CD14-positive monocyte (primary cell): Measurements from ENCODE around the gene PEA15. TPM values are rescaled to one million over a fixed set of nuclear protein-coding genes. Genes with fewer than 3 reads are reported as not detected.

Source experiments
- DNase-seq, 3 donors: peaks; one replicate each; pipeline ENCODE4 v3.0.0-alpha.2; 2011 to 2022
- H2AFZ ChIP-seq: 2 replicates; pipeline ENCODE4 v1.6.0; 2012; ENCODE audit warnings: mild to moderate bottlenecking, low read depth, low read length, inconsistent platforms; ENCODE audit not compliant: insufficient read depth, poor library complexity, severe bottlenecking
- H3K27ac ChIP-seq, 2 donors: 1 replicate in 1 of 2; 2 replicates in 1 of 2; pipeline ENCODE4 v1.5.1; 2012 to 2013; ENCODE audit warnings: low read length in 2 of 2, control low read depth in 1 of 2, inconsistent platforms in 1 of 2, low read depth in 1 of 2, mild to moderate bottlenecking in 1 of 2
- H3K27me3 ChIP-seq, 2 donors: one replicate each; pipeline versions ENCODE4 v1.6.0 to v1.6.1; 2011 to 2013; ENCODE audit warnings: low read length in 2 of 2; ENCODE audit not compliant: control insufficient read depth in 2 of 2, insufficient read depth in 2 of 2
- H3K36me3 ChIP-seq, 2 donors: replicated peaks in 1 of 2; 1 replicate in 1 of 2; 2 replicates in 1 of 2; pipeline versions ENCODE4 v1.5.1 to v1.6.1; 2012 to 2013; ENCODE audit warnings: low read length in 2 of 2, control low read depth in 1 of 2, inconsistent platforms in 1 of 2, mild to moderate bottlenecking in 1 of 2; ENCODE audit not compliant: insufficient read depth in 2 of 2, control insufficient read depth in 1 of 2
- H3K4me1 ChIP-seq, 2 donors: 1 replicate in 1 of 2; 2 replicates in 1 of 2; pipeline versions ENCODE4 v1.5.1 to v1.6.1; 2012 to 2013; ENCODE audit warnings: low read length in 2 of 2, control low read depth in 1 of 2, inconsistent platforms in 1 of 2, mild to moderate bottlenecking in 1 of 2, moderate library complexity in 1 of 2; ENCODE audit not compliant: insufficient read depth in 2 of 2, control insufficient read depth in 1 of 2
- H3K4me2 ChIP-seq: replicated peaks from 2 replicates; pipeline ENCODE3; 2012; ENCODE audit warnings: low read length, moderate library complexity, mild to moderate bottlenecking; ENCODE audit not compliant: poor library complexity, severe bottlenecking; ENCODE audit errors: extremely low read depth
- H3K4me3 ChIP-seq, 3 experiments: fragments of 200-600 bp in 1 of 3; sonication (generic) in 1 of 3; replicated peaks in 1 of 3; 1 replicate in 2 of 3; 2 replicates in 1 of 3; pipeline ENCODE4 v1.5.1; 2011 to 2013; ENCODE audit warnings: low read length in 3 of 3, mild to moderate bottlenecking in 3 of 3, control low read depth in 2 of 3, low read depth in 2 of 3, inconsistent platforms in 1 of 3, moderate library complexity in 1 of 3
- H3K79me2 ChIP-seq: 2 replicates; pipeline ENCODE4 v1.6.0; 2012; ENCODE audit warnings: mild to moderate bottlenecking, control low read depth, inconsistent platforms, low read length, moderate library complexity; ENCODE audit not compliant: insufficient read depth
- H3K9ac ChIP-seq: 2 replicates; pipeline ENCODE4 v1.6.0; 2017; ENCODE audit warnings: low read length, mild to moderate bottlenecking; ENCODE audit not compliant: insufficient read depth, poor library complexity, severe bottlenecking
- H3K9me3 ChIP-seq, 2 donors: replicated peaks in 1 of 2; 1 replicate in 1 of 2; 2 replicates in 1 of 2; pipeline versions ENCODE4 v1.5.1 to v1.6.1; 2012 to 2013; ENCODE audit warnings: low read length in 2 of 2, control low read depth in 1 of 2; ENCODE audit not compliant: control insufficient read depth in 1 of 2, insufficient read depth in 1 of 2
- H4K20me1 ChIP-seq: 2 replicates; pipeline ENCODE4 v1.6.0; 2012; ENCODE audit warnings: mild to moderate bottlenecking, low read length, control low read depth, moderate library complexity; ENCODE audit not compliant: insufficient read depth
- H3K27ac Mint-ChIP-seq, 7 donors: one replicate each; pipeline ENCODE4 v1.8.0; 2020; ENCODE audit warnings: mild to moderate bottlenecking in 7 of 7, mixed read lengths in 7 of 7, moderate library complexity in 6 of 7, inconsistent platforms in 2 of 7
- H3K27me3 Mint-ChIP-seq, 3 donors: one replicate each; pipeline ENCODE4 v1.8.0; 2021 to 2022; ENCODE audit warnings: low read depth in 3 of 3, mild to moderate bottlenecking in 3 of 3, mixed read lengths in 3 of 3, moderate library complexity in 3 of 3, inconsistent platforms in 1 of 3
- H3K36me3 Mint-ChIP-seq, 2 donors: one replicate each; pipeline ENCODE4 v1.8.0; 2020; ENCODE audit warnings: mixed read lengths in 2 of 2, inconsistent platforms in 1 of 2, mild to moderate bottlenecking in 1 of 2
- H3K4me1 Mint-ChIP-seq: one replicate; pipeline ENCODE4 v1.8.0; 2020; ENCODE audit warnings: mild to moderate bottlenecking, mixed read lengths
- H3K4me3 Mint-ChIP-seq, 2 donors: one replicate each; pipeline ENCODE4 v1.8.0; 2020; ENCODE audit warnings: mild to moderate bottlenecking in 2 of 2, mixed read lengths in 2 of 2, moderate library complexity in 1 of 2
- H3K9me3 Mint-ChIP-seq, 7 donors: one replicate each; pipeline ENCODE4 v1.8.0; 2020 to 2022; ENCODE audit warnings: mixed read lengths in 7 of 7, mild to moderate bottlenecking in 6 of 7, moderate library complexity in 6 of 7, inconsistent platforms in 2 of 7
- WGBS: methylation state at CpG from one replicate; pipeline ENCODE4 v1.1.5; 2013; ENCODE audit warnings: missing lambda C conversion rate; ENCODE audit not compliant: insufficient coverage; 5-methylcytosine and 5-hydroxymethylcytosine counted together
- intact Hi-C, 2 donors: fragments of 100-400 bp; cut with micrococcal nuclease; formaldehyde crosslinking; loops; one replicate each; pipeline versions ENCODE4 v1.15.0 to v1.15.1; 2023
- polyA plus RNA-seq, 3 donors: library from polyadenylated mRNA; depleted of rRNA in 1 of 3; unstranded in 2 of 3; stranded (reverse) in 1 of 3; fragments of 300-500 nt in 2 of 3; fragments of >200 nt in 1 of 3; fragmentation: Illumina TruSeq in 2 of 3; gene quantifications; 1 replicate in 2 of 3; 2 replicates in 1 of 3; pipeline ENCODE4 v1.2.3, GENCODE V29; 2012 to 2021
- TF ChIP-seq, protein P1 (sequence below): fragments of 200-600 bp; IDR thresholded peaks from one replicate; pipeline ENCODE4 v1.8.0; 2022; ENCODE audit warnings: antibody characterized with exemption, mild to moderate bottlenecking

PEA15 gene
- polyA plus RNA-seq, 3 donors: 23.6 to 163 (median 38.1) TPM

DNA sequence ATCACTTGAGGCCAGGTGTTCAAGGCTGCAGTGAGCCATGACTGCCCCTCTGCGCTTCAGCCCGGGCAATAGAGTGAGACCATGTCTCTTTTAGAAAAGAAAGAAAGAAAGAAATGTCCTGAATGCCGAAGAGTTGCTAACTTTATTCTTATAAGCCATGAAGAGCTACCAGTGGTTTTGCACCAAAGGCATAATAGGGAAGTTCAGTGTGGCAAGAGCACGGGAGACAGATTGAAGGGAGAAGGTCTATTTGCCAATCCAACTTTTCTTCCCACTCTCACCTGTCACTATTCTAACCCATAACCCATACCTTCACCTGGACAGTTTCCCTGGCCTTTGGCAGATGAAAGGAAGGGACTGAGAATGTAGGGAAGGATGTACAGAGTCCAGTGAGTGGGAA is 4.4 kb upstream of the PEA15 start:
- H3K36me3 Mint-ChIP-seq: no peaks in the 10 kb centered on the region
- peak in 2 of 3 donors; percentile 18 to 19 for DNase-seq
- no peak overlapping the region for H3K4me2 ChIP-seq
- H3K4me3 ChIP-seq: no peak overlapping the region
- H3K27ac ChIP-seq: no peak overlapping the region
- no peaks in the 10 kb centered on the region for H4K20me1 ChIP-seq
- TF ChIP-seq, protein P1, sequence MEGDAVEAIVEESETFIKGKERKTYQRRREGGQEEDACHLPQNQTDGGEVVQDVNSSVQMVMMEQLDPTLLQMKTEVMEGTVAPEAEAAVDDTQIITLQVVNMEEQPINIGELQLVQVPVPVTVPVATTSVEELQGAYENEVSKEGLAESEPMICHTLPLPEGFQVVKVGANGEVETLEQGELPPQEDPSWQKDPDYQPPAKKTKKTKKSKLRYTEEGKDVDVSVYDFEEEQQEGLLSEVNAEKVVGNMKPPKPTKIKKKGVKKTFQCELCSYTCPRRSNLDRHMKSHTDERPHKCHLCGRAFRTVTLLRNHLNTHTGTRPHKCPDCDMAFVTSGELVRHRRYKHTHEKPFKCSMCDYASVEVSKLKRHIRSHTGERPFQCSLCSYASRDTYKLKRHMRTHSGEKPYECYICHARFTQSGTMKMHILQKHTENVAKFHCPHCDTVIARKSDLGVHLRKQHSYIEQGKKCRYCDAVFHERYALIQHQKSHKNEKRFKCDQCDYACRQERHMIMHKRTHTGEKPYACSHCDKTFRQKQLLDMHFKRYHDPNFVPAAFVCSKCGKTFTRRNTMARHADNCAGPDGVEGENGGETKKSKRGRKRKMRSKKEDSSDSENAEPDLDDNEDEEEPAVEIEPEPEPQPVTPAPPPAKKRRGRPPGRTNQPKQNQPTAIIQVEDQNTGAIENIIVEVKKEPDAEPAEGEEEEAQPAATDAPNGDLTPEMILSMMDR: no peak
- H3K79me2 ChIP-seq: no peaks in the 10 kb centered on the region
- no peak overlapping the region for H3K27ac Mint-ChIP-seq
- H3K27me3 ChIP-seq: no peaks in the 10 kb centered on the region
- no peaks in the 10 kb centered on the region for H3K9me3 ChIP-seq
- peaks cover 0 to 2% (median 2%) of the 10 kb centered on the region in 3 donors for H3K27me3 Mint-ChIP-seq
- peaks cover 16 to 19% of the 10 kb centered on the region in 2 donors for H3K4me1 ChIP-seq
- intact Hi-C loops: no loop called here
- peaks cover 16% of the 10 kb centered on the region for H3K4me1 Mint-ChIP-seq
- H3K9me3 Mint-ChIP-seq: no peaks in the 10 kb centered on the region
- no peak overlapping the region for H3K4me3 Mint-ChIP-seq
- no peaks in the 10 kb centered on the region for H3K36me3 ChIP-seq
- no peak overlapping the region for H3K9ac ChIP-seq
- no peak overlapping the region for H2AFZ ChIP-seq
- WGBS: 100% methylated on average over 2 of the region's 4 CpGs

DNA sequence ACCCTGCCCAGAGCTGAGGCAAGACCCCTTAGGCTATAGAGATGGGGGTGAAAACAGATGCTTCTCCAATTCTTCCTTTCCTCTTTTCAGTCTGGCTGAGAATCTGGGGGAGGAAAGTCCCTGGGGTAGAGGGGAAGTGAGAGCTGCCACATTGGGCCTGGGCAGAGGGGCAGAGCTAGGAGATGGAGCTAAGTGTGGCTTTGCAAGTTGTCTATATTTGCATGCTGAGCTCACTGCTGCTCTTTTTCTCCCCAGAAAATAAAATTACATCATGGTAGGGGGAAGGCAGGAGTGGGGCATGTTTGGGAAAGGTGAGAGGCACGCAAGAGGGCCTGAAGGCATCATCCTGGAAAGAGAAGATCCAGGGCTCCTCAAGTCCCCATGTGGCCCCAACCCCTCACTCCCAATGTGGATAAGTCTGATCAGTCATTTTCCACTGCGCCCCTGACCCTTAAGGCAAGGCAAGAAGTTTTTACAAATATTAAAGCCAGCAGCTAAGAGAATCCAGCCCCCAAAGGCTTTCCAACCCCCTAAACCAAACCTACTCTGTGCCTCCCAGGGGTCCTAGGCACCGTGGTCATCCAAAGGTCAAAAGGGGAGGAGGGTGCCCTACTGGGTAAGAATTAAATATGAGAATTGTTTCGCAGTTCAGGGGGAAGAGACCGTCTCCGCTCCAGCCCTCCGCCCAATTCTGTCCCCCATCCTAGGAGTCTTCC is 500 bp upstream of the PEA15 start:
- H4K20me1 ChIP-seq: peaks cover 32% of the 10 kb centered on the region
- Mint-ChIP-seq H3K9me3 (no peaks in the 10 kb centered on the region), H3K27ac (peak overlapping the region; percentile 85 to 96 (median 94)), H3K4me3 (peak overlapping the region; percentile 94 to 97), H3K4me1 (peaks cover 43% of the 10 kb centered on the region), H3K36me3 (peaks cover 21 to 27% of the 10 kb centered on the region in 2 donors), H3K27me3 (peaks cover 0 to 3% (median 0%) of the 10 kb centered on the region in 3 donors)
- no peaks in the 10 kb centered on the region for H3K9me3 ChIP-seq
- intact Hi-C loops: loop anchor here in 1 of 2 donors (5.0 kb wide), 1 partner anchor 107 kb away; the partner anchor contains the start of gene IGSF8
- H3K9ac ChIP-seq: peak overlapping the region; percentile 92
- peaks cover 6 to 24% of the 10 kb centered on the region in 2 donors for H3K36me3 ChIP-seq
- peak overlapping the region; percentile 92 for H3K4me2 ChIP-seq
- peaks cover 3% of the 10 kb centered on the region for H3K79me2 ChIP-seq
- H3K27ac ChIP-seq: peak overlapping the region; percentile 92 to 95
- peak; percentile 80 to 88 (median 82) for DNase-seq
- H2AFZ ChIP-seq: no peak overlapping the region
- H3K27me3 ChIP-seq: no peaks in the 10 kb centered on the region
- TF ChIP-seq, protein P1: no peak
- WGBS: 100% methylated on average over 1 of the region's 7 CpGs
- H3K4me1 ChIP-seq: peaks cover 29 to 36% of the 10 kb centered on the region in 2 donors
- H3K4me3 ChIP-seq: peak overlapping the region in 2 of 3 experiments; percentile 27 to 86
